ENCODE results near the gene TUSC2. TPM values are rescaled to one million over a fixed set of nuclear protein-coding genes. Genes with fewer than 3 reads are reported as not detected.

The TUSC2 gene
- total and polyA plus RNA-seq, 2 of the 8 experiments (the other 6 are each of a cell fraction or from before 2014, with no cell fraction given) = 33.3 to 65.4 TPM

- H3K4me2 ChIP-seq (ENCODE audit: insufficient read depth in 1 of 2, low read depth in 2 of 2, low read length in 2 of 2) = no peak overlapping the region
- no peaks in the 10 kb centered on the region for H3K36me3 ChIP-seq (ENCODE audit: control insufficient read depth in 2 of 4, insufficient read depth in 4 of 4, low read length in 3 of 4)
- peaks cover 4% of the 10 kb centered on the region; the same call in 1 of the 2 replicates for H3K23me2 ChIP-seq (ENCODE audit: low read depth, low read length)
- no peak for FAIRE-seq
- H2AFZ ChIP-seq (ENCODE audit: low read length) = no peak overlapping the region
- H2BK15ac ChIP-seq (ENCODE audit: low read length) = peak overlapping the region; percentile 48; the same call in 1 of the 2 replicates
- H3K4me3 ChIP-seq (ENCODE audit: extremely low read depth in 1 of 4, insufficient read depth in 2 of 4, low read depth in 3 of 4, low read length in 4 of 4) = no peak overlapping the region
- no peaks in the 10 kb centered on the region for H3K79me2 ChIP-seq (ENCODE audit: control insufficient read depth in 1 of 2, insufficient read depth in 2 of 2, low read length in 2 of 2)
- H3K56ac ChIP-seq (replicated peaks; ENCODE audit: insufficient read length, low read depth, low read length) = no peak overlapping the region
- no peak overlapping the region for H4K5ac ChIP-seq (ENCODE audit: insufficient read length, low read depth, low read length)
- CTCF ChIA-PET (ENCODE audit: partially characterized antibody) = interaction anchor here (0.6 to 5.5 kb wide), 32 partner anchors 9 to 225 kb away, joined by 3 to 52 read pairs (median 5); partner anchors contain the start of genes CYB561D2 and NPRL2
- H3K14ac ChIP-seq (ENCODE audit: insufficient read length) = no peak overlapping the region
- H3K27me3 ChIP-seq (replicated peaks in 1 of 4; ENCODE audit: control insufficient read depth in 3 of 4, extremely low read depth in 1 of 4, insufficient read depth in 3 of 4, low read length in 3 of 4) = no peaks in the 10 kb centered on the region; a peak in 2 of 7 replicates
- 0 out of 2 replicates have a peak overlapping the region, but pooled peaks have one; percentile 75 for H2BK12ac ChIP-seq (ENCODE audit: low read depth, low read length)
- peaks cover 0 to 32% (median 23%) of the 10 kb centered on the region in 4 experiments; a peak in 6 of 7 replicates for H3K4me1 ChIP-seq (replicated peaks in 1 of 4; ENCODE audit: control insufficient read depth in 3 of 4, insufficient read depth in 4 of 4, low read length in 3 of 4)
- WGBS, 2 experiments (ENCODE audit: extremely low coverage in 1 of 2, insufficient coverage in 1 of 2, insufficient read length in 1 of 2, insufficient replicate concordance in 2 of 2, low coverage in 1 of 2, low lambda C conversion rate in 2 of 2, missing lambda C conversion rate in 1 of 2) = 80% methylated on average over 14 of the region's 14 CpGs; no CpG with 5 or more reads in 1 of the 2 experiments
- H3K9me3 ChIP-seq (ENCODE audit: insufficient read depth in 2 of 2, low read depth in 1 of 2, low read length in 1 of 2) = no peaks in the 10 kb centered on the region
- H2BK5ac ChIP-seq (ENCODE audit: low read depth, low read length) = no peak overlapping the region
- no peak overlapping the region for H3K27ac ChIP-seq (ENCODE audit: low read depth, low read length)
- no peak overlapping the region for H3K4ac ChIP-seq (replicated peaks; ENCODE audit: insufficient read length, low read depth, low read length)
- no peaks in the 10 kb centered on the region for H4K20me1 ChIP-seq (replicated peaks in 1 of 2; ENCODE audit: control insufficient read depth in 1 of 2, insufficient read depth in 2 of 2, low read length in 2 of 2)
- H3K79me1 ChIP-seq (ENCODE audit: low read depth, low read length) = 0 out of 2 replicates have a peak, but pooled peaks cover 2% of the 10 kb centered on the region
- H4K8ac ChIP-seq (ENCODE audit: extremely low read depth, insufficient read depth, low read length) = no peak overlapping the region
- POLR2A ChIA-PET (ENCODE audit: partially characterized antibody) = interaction anchor here (0.8 to 1.9 kb wide), 7 partner anchors 10 to 168 kb away, joined by 3 to 7 read pairs (median 5); partner anchors contain the start of genes CYB561D2 and NPRL2
- H2BK20ac ChIP-seq (ENCODE audit: low read length) = no peak overlapping the region
- H2AK5ac ChIP-seq (ENCODE audit: low read depth, low read length) = 0 out of 2 replicates have a peak overlapping the region, but pooled peaks have one; percentile 72
- H4K91ac ChIP-seq (replicated peaks; ENCODE audit: insufficient read length, low read length) = peak overlapping the region; percentile 86
- peak in 1 of 3 experiments; percentile 34; a peak in 1 of 4 replicates for TF ChIP-seq CTCF (IDR thresholded peaks at IDR 0.05; ENCODE audit: control extremely low read depth in 1 of 3, insufficient read depth in 1 of 3, low read depth in 1 of 3, low read length in 3 of 3)
- TF ChIP-seq SIN3A (conservative IDR thresholded peaks at IDR 0.05 in 1 of 2, IDR thresholded peaks at IDR 0.05 in 1 of 2; ENCODE audit: low read depth in 1 of 2, low read length in 2 of 2) = no peak
- TF ChIP-seq EP300 (IDR thresholded peaks at IDR 0.05; ENCODE audit: borderline replicate concordance in 1 of 2, low read depth in 2 of 2, low read length in 2 of 2) = no peak
- peak; percentile 41 to 44; a peak in 3 of 4 replicates for TF ChIP-seq RAD21 (IDR thresholded peaks at IDR 0.05 in 1 of 2, conservative IDR thresholded peaks at IDR 0.05 in 1 of 2; ENCODE audit: low read depth in 2 of 2, low read length in 2 of 2)
- TF ChIP-seq E2F6 (IDR thresholded peaks at IDR 0.05) = peak; percentile 30; the same call in 1 of the 2 replicates
- no peak overlapping the region for H3K23ac ChIP-seq (ENCODE audit: insufficient read length)
- H3K18ac ChIP-seq (ENCODE audit: extremely low read depth, low read length) = peak overlapping the region; percentile 87; the same call in 1 of the 2 replicates
- no peak for DNase-seq (ENCODE audit: low read depth in 1 of 2, low spot score in 2 of 2)
- H3K9ac ChIP-seq (replicated peaks in 1 of 4; ENCODE audit: extremely low read depth in 1 of 4, low read depth in 3 of 4, low read length in 3 of 4) = no peak overlapping the region
- no peak overlapping the region for H2BK120ac ChIP-seq (replicated peaks; ENCODE audit: low read depth, low read length)
Measured at GRCh38 chr3:50370594-50370993, 42.6 kb upstream of the TUSC2 start.
